Posterior vena cava (tissue), 2 donors: ENCODE results near the gene JMJD6. TPM values are rescaled to one million over a fixed set of nuclear protein-coding genes. Genes with fewer than 3 reads are reported as not detected.
"Not testable (repeated sequence)": the region's sequence is repeated elsewhere in the genome, so short reads cannot be mapped to it uniquely, and the experiment has no call there.

Experiments
- DNase-seq: peaks from one replicate; pipeline ENCODE4 v3.0.0-alpha.2; 2020; ENCODE audit warnings: low spot score
- intact Hi-C, 2 donors: fragments of 100-400 bp; cut with DNase I; formaldehyde crosslinking; loops; one replicate each; pipeline versions ENCODE4 v1.14.1 to v1.14.2; 2022 to 2023
- total RNA-seq, 2 donors: library from RNA; stranded (reverse); fragmentation: NEBNext Ultra II Directional; extraction: Animal tissue kit (Norgen Biotek cat#: 25700); gene quantifications; one replicate each; pipeline ENCODE4 v1.2.1, GENCODE V29; 2021
- donor health status: DM: yes; HTN: yes; CAD: no.
- donor health status: DM: yes; HTN: yes; CAD: no.

The JMJD6 gene
- total RNA-seq, 2 donors from 2014 or later, result 32.1 to 43.0 TPM

GRCh38 chr17:76737676-76738467 lies 11.5 kb upstream of the JMJD6 start, which contains the start of gene MFSD11:
MFSD11 (plus strand) TSS chr17:76738119; CDS start chr17:76738353, 234 bp downstream.
- peak; percentile 97 for DNase-seq
- intact Hi-C loops, result no loop called here

- intact Hi-C loops, result no loop called here
- DNase-seq, result peak; percentile 100
These were observed 10.8 kb upstream of the JMJD6 start, which contains the start of gene SRSF2 for GRCh38 chr17:76737082-76737675. SRSF2 (minus strand) TSS chr17:76737331; CDS start chr17:76737160, 171 bp downstream.

DNA sequence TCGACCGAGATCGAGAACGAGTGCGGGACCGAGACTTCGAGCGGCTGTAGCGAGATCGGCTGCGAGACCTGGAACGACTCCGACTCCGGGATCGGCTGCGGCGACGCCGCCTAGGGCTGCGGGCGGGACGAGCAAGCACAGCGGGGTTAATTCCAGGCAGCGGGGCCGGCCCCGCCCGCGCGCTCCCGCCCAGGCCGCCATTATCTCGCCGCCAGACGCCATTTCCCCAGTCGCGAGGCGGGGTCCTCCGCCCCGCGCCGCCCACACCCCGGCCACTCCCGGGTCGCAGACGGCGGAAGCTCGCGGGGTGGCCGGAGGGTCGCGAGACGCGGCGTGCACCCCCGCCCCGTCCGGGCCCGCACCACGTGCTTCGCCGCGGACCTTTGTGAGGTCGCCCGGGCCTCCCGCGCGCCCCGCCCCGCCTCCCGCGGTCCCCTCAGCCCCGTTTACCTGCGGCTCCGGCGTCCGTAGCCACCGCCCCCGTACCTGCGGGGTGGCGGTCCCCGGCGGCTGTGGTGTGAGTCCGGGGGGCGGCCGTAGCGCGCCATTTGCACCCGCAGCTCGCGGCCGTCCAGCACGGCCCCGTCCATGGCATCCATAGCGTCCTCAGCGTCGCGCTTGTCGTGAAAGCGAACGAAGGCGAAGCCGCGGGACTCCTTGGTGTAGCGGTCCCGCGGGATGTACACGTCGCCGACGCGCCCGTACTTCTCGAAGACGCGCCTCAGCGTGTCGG lies 10.1 kb upstream of the JMJD6 start:
- intact Hi-C loops, result no loop called here
- peak; percentile 95 for DNase-seq

- intact Hi-C loops, result no loop called here
- DNase-seq, result no peak
These were observed 9.4 kb upstream of the JMJD6 start for GRCh38 chr17:76735586-76736348.

DNA sequence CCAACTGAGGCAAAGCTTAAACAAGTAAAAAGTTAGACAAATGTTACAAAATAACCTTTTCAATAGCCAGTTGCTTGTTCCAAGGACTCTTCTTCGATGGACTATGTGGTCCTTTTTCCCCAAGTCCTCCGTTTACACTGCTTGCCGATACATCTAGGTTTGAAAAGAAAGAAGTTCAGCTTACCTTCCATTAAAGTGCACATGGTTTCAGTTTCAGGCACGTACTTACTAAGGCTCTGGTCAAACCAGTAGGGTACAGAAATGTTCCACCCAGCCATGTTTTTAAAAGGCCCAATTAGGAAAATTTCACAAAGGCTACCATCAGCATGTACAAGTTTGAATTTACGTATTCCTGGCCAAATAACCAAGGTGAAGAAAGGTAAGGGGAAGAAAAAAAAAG lies 8.6 kb upstream of the JMJD6 start:
- no peak for DNase-seq
- intact Hi-C loops, result no loop called here

DNA sequence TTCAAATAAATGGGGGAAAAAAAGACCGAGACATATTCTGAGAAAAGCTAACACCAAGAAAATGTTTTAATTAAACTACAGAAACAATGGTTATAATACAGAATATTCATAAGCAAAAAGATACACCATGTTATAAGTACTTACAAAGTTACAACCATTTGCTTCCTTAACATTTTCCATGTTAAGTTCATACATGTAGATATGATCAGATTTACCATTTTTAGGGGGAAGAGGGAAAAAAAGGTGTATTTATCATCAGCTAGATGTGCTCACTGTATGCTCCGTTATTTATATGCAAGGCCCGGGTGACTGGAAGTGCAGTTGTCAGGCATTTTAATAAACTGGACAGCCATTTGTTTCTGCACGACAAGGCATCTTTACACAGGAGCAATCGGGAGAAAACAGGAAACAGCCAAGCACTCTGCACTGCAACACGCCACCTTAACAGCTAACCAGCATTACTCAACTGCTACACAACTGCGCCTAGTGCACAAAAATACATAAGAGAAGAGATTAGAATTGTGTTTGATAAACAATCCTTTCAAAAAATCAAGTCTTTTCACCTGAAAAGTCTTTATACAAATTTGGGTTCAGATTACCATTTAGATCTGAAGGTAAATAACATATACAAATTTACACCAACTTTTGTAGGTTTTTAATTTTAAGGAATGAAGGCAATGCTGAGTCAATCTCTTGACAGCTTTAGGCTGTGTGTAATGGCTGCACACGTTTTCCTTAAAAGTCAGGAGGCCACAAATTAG lies 7.9 kb upstream of the JMJD6 start:
- DNase-seq, result no peak
- intact Hi-C loops, result no loop called here

DNA sequence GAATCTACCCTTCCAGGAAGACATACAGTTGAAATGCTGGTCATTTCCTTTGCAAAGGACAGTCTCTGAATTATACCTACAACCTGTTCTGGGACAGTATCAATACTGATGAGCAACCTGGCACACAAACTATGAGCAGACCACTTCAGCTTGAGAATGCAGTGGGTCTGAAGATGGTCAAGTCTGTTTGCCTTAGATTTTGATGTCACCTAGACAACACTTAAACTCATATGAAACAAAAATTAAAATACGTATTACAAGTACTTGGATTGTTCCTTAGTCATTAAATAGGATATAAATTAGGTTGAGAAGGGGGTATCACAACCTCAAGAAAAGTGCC lies 7.2 kb upstream of the JMJD6 start:
- intact Hi-C loops, result no loop called here
- DNase-seq, result no peak

- DNase-seq, result no peak
- intact Hi-C loops, result no loop called here
These were observed 6.6 kb upstream of the JMJD6 start for GRCh38 chr17:76732734-76733617.

DNA sequence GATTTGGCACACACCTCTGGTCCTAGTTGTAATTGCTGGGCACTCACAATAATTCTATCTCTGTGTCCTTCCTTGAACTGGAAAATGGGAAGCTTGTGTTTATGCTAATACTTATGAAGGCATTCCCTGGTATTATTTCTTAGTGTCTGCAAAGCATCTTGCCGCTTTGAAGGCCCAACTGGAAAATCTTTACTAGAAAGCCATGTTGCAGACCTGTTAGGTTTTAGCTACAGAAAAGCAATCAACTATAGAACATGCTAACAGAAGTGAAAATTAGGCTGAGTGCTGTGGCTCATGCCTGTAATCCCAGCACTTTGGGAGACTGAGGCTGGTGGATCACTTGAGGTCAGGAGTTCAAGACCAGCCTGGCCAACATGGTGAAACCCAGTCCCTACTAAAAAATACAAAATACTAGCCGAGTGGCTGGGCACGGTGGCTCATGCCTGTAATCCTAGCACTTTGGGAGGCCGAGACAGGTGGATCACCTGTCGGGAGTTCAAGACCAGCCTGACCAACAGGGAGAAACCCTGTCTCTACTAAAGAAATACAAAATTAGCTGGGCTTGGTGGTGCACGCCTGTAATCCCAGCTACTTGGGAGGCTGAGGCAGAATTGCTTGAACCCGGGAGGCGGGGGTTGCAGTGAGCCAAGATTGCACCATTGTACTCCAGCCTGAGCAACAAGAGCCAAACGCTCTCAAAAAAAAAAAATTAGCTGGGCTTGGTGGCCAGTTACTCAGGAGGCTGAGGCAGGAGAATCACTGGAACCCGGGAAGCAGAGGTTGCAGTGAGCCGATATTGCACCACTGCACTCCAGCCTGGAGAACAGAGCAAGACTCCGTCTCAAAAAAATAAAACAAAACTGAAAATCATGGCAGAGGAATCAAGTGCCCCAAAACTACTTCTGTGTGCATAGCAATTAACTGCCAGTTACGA lies 5.7 kb upstream of the JMJD6 start:
- DNase-seq, intact Hi-C loops: not testable (repeated sequence)

- DNase-seq, result no peak
These were observed 1.5 kb upstream of the JMJD6 start for GRCh38 chr17:76727745-76728456.

DNA sequence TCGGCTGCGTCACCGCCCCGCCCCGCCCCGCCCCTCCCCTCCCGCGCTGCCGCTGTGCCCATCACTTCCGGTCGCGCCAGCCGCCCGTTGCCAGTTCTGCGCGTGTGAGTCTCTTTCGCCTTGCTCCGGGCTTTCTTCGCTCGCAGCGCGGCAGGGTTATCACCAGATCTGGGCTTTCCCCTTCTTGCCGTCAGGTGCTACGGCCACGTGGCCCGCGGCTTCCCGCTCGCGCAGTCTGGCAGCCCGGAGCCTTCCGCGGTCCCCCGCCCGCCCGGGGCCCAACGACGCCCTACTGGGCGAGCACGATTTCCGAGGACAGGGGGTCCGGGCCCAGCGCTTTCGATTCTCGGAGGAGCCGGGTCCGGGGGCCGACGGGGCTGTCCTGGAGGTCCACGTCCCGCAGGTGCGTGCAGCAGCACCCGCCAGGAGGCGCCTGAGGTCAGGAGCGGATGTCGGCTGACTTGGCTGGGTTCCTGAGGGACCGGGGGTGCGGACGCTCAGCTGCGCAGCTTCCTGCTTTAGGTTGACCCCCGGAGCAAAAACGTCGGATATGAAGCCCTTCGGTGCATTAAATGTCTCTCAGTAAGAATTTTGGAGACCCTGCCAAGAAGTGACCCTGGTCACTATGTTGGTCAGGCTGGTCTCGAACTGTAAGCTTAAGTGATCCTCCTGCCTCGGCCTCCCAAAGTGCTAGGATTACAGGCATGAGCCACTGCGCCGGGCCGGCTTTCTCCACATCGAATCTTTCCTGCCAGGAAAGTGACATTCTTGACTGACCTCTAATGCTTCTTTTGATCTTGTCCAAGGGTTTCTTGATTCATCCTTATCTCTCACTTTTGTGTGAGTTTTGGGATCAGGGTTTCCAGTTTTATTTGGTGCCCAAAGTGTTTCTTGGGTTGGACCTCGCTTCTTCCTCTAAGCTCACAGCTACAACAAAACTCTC lies 641 bp upstream of the JMJD6 start, which contains the start of gene METTL23:
Gene METTL23 (plus strand): TSS at position 64 of the 943 bp plus-strand sequence. CDS start 2,872 bp downstream, outside the sequence.
- DNase-seq, result peak; percentile 95
- intact Hi-C loops, result no loop called here

More at GRCh38 chr17:76727745-76728456, 1.5 kb upstream of the JMJD6 start:
- intact Hi-C loops, result no loop called here

- DNase-seq, result peak; percentile 93
- intact Hi-C loops, result no loop called here
These were observed 701 bp downstream of the JMJD6 start for GRCh38 chr17:76725580-76726230.

GRCh38 chr17:76723812-76724211 lies 2.6 kb downstream of the JMJD6 start:
- intact Hi-C loops, result loop anchor here in 1 of 2 donors (5.0 kb wide), 1 partner anchor 572 kb away; no protein-coding TSS in a partner anchor
- no peak for DNase-seq

GRCh38 chr17:76722977-76723376 lies 3.4 kb downstream of the JMJD6 start:
- intact Hi-C loops, result loop anchor here in 1 of 2 donors (5.0 kb wide), 1 partner anchor 571 kb away; no protein-coding TSS in a partner anchor

More at GRCh38 chr17:76722977-76723376, 3.4 kb downstream of the JMJD6 start:
- not testable (repeated sequence) for DNase-seq
